WERI-Rb-1 (cell line): ENCODE results near the gene C4orf54.

Experiments
- DNase-seq: peaks from one replicate; pipeline ENCODE4 v3.0.0-alpha.2; 2020
- H3K27ac ChIP-seq: fragments of 250-450 bp; sonication (Bioruptor Pico); 2 replicates; pipeline ENCODE4 v1.5.1; 2020; ENCODE audit warnings: mild to moderate bottlenecking, moderate library complexity
- H3K27me3 ChIP-seq: fragments of 250-450 bp; sonication (Bioruptor Pico); 2 replicates; pipeline ENCODE4 v1.5.1; 2021; ENCODE audit warnings: mild to moderate bottlenecking, low read depth, moderate library complexity; ENCODE audit not compliant: insufficient read depth, severe bottlenecking
- H3K36me3 ChIP-seq: fragments of 250-450 bp; sonication (Bioruptor Pico); 2 replicates; pipeline ENCODE4 v1.5.1; 2020; ENCODE audit warnings: mild to moderate bottlenecking, moderate library complexity
- H3K4me3 ChIP-seq: 2 replicates; pipeline ENCODE4 v1.5.1; 2011; ENCODE audit warnings: low read depth, mild to moderate bottlenecking, control low read depth, low read length
- H3K9me3 ChIP-seq: fragments of 250-450 bp; sonication (Bioruptor Pico); 2 replicates; pipeline ENCODE4 v1.5.1; 2021; ENCODE audit warnings: mild to moderate bottlenecking, moderate library complexity; ENCODE audit not compliant: severe bottlenecking
- TF ChIP-seq, protein P1 (sequence below): IDR thresholded peaks from 2 replicates; pipeline ENCODE4 v1.5.1; 2011; ENCODE audit warnings: low read depth, mild to moderate bottlenecking, control low read depth, inconsistent platforms, low read length

C4orf54 gene

DNA sequence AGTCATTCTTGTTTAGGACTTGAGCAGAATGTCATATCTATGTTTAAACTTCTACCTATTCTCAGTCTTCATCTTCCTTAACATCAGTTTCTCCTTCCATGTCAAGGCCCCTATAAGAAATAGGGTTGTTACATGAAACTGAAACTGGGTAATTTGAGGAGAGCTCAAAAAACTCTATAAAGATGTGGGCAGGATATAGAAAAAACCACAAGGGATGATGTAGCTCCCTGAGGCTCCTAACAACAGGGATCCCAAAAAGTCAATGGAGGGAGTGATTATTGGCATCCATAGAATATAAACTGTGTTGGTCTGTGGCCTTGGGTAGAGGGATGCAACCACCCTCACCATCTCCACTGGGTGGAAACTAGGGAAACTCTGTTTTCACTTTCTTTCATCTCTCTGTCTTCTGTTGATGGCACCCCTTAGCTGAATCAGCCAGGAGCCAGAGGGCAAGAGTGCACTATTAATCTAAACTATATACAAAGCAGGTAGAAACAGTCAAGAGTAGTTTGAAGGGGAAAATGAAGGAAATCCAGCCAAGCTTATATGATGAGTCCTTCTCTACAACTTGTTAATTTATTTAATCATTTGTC lies 27.6 kb downstream of the C4orf54 start:
- H3K27ac ChIP-seq: no peak overlapping the region
- DNase-seq: no peak
- H3K9me3 ChIP-seq: no peaks in the 10 kb centered on the region
- TF ChIP-seq, protein P1, sequence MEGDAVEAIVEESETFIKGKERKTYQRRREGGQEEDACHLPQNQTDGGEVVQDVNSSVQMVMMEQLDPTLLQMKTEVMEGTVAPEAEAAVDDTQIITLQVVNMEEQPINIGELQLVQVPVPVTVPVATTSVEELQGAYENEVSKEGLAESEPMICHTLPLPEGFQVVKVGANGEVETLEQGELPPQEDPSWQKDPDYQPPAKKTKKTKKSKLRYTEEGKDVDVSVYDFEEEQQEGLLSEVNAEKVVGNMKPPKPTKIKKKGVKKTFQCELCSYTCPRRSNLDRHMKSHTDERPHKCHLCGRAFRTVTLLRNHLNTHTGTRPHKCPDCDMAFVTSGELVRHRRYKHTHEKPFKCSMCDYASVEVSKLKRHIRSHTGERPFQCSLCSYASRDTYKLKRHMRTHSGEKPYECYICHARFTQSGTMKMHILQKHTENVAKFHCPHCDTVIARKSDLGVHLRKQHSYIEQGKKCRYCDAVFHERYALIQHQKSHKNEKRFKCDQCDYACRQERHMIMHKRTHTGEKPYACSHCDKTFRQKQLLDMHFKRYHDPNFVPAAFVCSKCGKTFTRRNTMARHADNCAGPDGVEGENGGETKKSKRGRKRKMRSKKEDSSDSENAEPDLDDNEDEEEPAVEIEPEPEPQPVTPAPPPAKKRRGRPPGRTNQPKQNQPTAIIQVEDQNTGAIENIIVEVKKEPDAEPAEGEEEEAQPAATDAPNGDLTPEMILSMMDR: no peak
- no peaks in the 10 kb centered on the region for H3K27me3 ChIP-seq
- H3K36me3 ChIP-seq: no peaks in the 10 kb centered on the region
- H3K4me3 ChIP-seq: no peak overlapping the region

DNA sequence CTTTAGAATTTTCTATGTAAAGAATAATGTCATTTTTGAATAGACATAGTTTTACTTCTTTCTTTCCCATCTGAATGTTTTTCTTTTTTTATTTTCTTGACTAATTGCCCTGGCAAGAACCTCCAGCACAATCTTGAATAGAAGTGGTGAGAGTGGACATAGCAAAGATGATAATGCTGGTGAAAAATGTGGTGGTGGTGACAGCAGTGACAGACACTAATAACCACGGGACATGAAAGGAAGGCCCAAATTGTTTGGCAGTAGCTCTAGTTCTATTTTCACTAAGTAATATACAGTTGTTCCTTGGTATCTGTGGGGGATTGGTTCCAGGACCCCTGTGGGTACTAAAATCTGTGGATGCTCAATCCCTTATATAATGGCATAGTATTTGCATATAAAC lies 29.6 kb downstream of the C4orf54 start:
- Histone ChIP-seq H3K27me3 (no peaks in the 10 kb centered on the region), H3K4me3 (no peak overlapping the region), H3K27ac (no peak overlapping the region), H3K36me3 (no peaks in the 10 kb centered on the region), H3K9me3 (no peaks in the 10 kb centered on the region)
- TF ChIP-seq, protein P1: no peak
- DNase-seq: no peak

DNA sequence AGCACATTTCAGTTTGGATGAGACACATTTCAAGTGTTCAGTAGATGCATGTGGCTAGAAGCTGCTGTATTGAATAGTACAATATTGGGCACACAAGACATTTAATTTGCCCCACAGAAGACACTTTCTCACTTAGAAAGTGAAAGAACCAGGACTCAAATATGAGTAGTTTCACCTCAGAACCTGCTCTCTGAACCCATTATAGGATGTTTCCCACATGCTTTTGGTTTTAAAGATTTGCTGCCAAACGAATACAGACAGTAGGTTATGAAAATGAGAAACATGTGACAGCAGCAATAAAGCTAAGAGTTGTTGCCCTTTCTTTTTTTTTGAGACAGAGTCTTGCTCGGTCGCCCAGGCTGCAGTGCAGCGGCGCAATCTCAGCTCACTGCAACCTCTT lies 32.3 kb downstream of the C4orf54 start:
- no peaks in the 10 kb centered on the region for H3K27me3 ChIP-seq
- H3K9me3 ChIP-seq: no peaks in the 10 kb centered on the region
- no peaks in the 10 kb centered on the region for H3K36me3 ChIP-seq
- no peak overlapping the region for H3K27ac ChIP-seq
- TF ChIP-seq, protein P1: no peak
- DNase-seq: no peak
- no peak overlapping the region for H3K4me3 ChIP-seq

DNA sequence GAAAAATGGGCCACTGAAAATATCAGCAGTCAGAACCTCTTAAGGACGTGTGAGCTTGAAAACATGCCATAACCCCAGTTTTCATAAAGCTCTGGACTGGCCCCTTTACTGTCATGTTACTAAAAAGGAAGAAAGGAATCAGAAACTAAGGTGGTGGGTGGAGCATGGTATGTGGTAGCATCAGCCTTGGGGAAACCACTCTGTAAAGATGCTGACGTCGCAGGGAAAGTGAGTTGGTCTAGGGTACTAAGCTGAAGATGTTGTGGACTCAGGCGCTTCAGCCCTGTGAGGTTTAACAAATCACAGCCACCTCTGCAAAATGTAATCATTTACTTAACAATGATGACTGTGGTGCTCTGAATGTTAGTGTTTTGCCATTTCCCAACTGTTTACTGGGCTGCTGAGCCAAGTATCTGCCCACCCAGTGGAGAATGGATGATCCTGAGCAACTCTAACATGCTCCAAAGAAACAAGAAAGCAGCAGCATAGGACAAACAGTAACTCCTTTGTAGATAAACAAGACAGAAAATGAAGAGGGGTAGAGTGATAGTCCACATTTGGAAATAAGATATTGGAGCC lies 33.4 kb downstream of the C4orf54 start:
- Histone ChIP-seq H3K27ac (no peak overlapping the region), H3K27me3 (no peaks in the 10 kb centered on the region)
- DNase-seq: no peak

DNA sequence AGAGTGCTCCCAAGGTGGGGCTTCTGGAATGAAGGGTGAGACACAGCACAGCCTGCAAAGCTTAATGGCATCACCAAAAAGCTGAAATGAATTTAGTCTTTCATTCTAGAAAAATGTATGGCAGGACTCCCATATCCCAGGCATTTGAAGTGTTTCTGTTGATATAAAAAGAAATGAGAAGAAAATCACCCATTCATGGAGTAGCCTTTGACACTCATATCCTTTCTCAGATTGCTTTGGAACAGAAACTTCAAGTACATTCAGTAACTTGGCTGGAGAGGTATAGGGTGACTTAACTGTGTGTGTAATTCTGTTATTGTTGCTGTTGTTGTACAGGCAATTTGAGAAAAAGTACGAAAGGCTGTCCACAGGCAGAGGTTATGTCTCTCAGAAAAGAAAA lies 35.3 kb downstream of the C4orf54 start:
- DNase-seq: no peak
- Histone ChIP-seq H3K4me3 (no peak overlapping the region), H3K36me3 (no peaks in the 10 kb centered on the region), H3K27me3 (no peaks in the 10 kb centered on the region), H3K27ac (no peak overlapping the region), H3K9me3 (no peaks in the 10 kb centered on the region)
- TF ChIP-seq, protein P1: no peak

More for the DNA sequence above, 33.4 kb downstream of the C4orf54 start:
- TF ChIP-seq, protein P1: no peak
- H3K36me3 ChIP-seq: no peaks in the 10 kb centered on the region
- no peaks in the 10 kb centered on the region for H3K9me3 ChIP-seq
- no peak overlapping the region for H3K4me3 ChIP-seq

DNA sequence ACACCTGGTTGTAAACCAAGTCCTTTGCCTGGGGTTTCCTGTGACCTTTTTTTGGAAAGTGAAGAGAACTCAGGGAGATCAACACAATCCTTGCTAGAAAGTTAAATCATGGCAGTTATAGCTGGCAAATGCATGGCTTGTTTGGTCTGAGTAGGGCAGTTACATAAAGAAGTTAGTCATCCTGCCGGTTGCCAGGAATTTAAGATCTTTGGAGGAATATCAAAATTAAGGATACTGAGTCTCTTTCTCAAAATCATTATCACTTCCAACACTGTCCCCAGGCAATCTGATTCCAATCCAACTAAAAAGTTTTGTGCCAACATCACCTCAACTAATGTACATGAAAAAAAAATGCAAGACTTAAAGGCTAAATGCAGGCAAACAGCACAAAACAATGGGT lies 40.3 kb downstream of the C4orf54 start:
- Histone ChIP-seq H3K9me3 (no peaks in the 10 kb centered on the region), H3K27ac (no peak overlapping the region), H3K36me3 (no peaks in the 10 kb centered on the region), H3K27me3 (no peaks in the 10 kb centered on the region), H3K4me3 (no peak overlapping the region)
- TF ChIP-seq, protein P1: no peak
- no peak for DNase-seq
